ENCODE data around the gene C7.

C7 gene

DNA sequence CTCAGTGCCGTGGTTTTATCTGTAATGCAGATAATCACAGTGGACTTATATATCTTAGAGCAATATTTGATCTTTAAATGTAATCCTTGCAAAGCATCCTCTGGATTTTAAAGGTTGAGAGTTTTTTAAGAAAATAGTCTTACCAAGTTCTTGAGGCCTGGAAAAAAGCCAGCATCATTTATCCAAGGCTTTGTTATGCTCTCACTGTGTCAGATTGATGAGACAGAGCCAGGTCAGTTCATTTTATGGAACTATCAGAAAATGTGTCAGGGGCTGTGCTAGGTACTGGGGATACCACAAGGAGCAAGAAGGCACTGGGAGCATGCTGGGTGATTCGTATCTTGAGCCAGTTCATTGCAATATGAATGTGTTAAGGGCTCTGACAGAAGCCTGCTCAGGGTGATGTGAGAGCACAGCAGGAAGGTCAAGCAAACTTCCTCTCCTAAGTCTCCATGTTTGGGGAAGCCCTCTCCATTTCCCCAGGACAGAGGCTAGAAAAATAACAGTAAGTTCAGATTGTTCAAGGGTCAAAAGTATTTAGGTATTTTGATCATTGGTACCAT is 19.7 kb downstream of the C7 start:
- DNase-seq = no peak

DNA sequence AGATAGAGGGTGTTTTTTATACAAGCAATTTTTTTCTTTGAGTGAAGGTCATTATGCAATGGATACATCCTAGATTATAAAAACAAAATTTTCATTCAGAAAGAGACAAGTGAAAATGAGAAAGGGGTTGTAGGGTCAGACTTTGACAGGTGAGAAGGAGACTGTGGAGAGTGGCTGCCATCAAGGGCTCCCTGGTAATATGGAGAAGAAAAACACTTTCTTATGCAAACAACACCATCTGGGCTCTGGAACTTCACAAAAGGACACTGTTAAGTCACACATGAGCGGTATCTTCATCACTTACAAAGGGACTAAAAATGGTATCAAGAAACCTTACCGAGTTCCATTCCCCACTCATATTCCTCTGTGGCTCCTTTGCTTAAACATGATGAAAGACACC is 23.5 kb downstream of the C7 start:
- DNase-seq = peak in 1 of 3 experiments; percentile 17

DNA sequence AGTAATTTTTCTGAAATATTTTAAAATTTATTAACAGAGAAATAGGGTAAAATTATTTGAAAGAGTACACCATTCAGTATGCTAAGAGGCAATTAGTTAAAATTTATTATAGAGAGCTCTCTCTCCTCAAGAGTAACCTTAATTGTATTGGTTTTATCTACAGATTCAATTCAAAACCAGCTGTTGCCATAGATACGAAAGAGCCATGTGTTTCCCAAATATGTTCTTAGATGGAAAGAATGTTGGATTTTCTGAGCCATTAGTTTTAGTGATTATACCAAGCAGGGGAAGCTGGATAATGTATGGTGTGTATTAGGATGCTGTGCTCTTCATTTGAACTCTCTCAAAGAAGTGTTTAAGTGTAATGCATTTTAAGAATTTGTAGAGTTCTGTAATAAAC is 27.8 kb downstream of the C7 start:
- DNase-seq = no peak

DNA sequence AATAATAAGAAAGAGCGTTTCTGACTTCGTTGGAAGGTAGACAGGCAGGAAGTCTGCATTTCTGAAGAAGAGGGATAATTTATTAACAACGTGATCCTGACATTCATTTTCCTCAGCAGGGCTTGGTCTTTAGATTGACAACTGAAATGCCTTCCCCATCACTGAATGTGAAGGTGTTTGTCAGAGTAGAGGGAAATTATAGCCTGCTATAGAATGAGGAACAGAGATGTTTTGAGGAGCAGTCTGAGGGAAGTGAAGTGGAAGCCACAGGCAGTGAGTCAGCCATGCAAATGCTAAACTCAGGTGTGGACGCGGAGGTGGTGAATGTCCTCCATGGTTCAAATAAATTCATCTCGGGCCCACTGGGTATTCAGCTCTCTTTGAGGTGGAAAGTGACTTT is 30.5 kb downstream of the C7 start:
- DNase-seq = no peak

DNA sequence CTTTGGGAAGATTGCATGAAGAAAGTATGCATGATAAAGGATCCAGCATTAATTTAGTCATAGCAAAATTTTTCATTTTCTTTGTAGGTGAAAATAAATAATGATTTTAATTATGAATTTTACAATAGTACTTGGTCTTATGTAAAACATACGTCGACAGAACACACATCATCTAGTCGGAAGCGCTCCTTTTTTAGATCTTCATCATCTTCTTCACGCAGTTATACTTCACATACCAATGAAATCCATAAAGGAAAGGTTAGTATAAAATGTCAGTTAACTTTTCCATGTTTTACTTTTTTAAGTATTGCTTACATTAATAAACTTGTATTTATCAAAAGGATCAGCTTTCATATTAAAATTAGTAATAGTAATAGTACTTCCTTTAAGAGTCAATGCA is 35.8 kb downstream of the C7 start:
- DNase-seq = no peak

DNA sequence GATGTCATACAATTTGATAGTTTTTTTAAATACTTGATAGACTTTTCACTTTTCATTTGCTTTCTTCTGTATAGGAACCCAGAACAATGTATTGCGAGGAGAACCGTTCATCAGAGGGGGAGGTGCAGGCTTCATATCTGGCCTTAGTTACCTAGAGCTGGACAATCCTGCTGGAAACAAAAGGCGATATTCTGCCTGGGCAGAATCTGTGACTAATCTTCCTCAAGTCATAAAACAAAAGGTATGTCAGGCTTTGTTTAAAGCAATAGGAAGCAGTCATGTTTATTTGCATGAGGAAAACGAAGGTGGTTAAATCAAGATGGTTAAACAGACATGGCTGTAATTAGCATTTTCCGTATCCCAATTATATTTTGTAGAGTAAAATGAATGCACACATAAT is 46.0 kb downstream of the C7 start:
- DNase-seq = peak in 1 of 3 experiments; percentile 11

DNA sequence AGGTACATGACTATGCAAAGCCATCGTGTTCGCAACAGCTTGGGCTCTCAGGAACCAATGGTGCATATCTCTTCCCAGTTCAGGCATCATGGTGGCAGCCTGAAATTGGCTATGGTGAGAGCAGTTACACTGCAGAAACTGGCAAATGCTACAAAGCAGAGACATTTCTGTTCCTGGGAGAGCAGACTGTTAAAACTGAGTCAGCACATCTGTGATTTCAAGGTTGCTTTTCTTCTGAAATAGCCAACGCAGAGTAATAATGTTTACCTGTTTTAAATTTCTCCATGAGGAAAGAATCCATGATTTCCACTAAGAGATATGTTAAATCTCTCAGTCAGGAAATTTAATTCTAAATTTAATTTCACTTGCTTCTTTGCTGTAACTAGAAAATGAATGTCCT is 47.8 kb downstream of the C7 start:
- no peak for DNase-seq

DNA sequence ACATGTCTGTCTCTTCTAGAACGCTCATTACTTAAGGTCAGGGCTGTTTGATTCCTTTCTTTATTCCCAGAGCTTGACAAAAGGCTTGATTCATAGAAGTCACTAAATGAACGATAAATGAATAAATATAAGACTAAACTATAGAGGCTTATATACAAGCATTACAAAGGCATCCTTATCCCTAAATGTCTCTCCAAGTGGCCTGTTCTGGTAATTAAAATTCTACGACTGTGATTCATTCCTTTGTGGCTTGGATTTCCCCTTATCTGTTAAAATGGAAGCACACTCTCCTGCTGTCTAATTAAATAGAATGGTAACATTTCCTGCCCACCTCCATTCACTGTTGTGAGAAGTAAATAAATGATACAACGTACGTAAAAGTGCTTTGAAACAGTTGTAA is 49.5 kb downstream of the C7 start:
- no peak for DNase-seq

DNA sequence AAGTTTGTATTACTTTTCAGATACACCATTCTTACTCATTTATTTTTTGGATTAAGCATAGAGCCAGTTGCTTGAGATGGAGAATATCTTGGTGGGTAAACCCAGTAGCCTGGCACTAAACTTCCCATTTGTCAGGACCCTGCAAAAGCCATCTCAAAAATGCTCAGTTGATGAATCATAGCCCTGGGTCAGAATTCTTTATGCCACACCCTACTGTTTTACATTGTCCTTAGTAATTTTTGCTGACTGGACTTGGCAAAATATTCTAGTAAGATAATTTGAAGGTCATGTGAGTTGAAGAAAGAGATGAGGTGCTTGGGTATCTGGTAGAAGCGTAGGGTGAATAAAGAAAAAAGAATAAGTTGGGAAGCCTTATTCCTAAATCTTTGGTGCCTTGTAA is 50.7 kb downstream of the C7 start:
- DNase-seq = no peak

DNA sequence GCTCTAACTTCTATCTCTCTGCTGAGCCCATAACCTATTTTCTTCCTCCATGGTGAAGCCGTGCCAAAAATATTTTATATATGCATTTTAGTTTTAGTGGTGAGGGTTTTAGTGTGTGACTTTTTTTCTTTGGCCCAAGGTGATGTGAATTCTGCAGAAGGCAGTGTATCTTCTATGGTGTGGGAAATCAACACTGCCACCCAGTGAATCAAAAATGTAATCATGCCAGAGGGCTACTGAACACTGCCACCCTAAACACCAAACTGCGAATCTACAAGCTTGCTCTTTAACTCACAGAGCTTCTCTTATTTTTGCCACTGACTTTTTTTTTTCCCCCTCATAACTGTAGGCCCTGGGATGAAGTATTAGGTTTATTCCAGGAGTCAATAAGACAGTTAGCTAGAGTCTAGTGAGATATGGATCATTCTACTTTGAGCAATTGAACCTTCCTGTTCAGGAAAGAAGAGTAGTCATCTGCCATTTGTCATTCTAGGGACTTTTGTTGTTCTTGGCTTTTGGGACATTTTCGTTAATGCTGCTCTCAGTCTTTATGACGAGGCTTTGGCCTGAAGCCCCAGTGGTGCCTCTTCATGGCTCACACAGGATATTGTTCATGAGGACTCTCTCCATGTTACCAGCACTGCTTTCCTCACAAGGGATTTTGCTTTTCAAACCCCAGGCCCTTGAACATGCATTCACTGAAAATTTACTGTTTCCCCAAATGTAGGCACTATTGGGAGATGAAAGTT is 53.1 kb downstream of the C7 start:
- DNase-seq = peak in 1 of 3 experiments; percentile 8

DNA sequence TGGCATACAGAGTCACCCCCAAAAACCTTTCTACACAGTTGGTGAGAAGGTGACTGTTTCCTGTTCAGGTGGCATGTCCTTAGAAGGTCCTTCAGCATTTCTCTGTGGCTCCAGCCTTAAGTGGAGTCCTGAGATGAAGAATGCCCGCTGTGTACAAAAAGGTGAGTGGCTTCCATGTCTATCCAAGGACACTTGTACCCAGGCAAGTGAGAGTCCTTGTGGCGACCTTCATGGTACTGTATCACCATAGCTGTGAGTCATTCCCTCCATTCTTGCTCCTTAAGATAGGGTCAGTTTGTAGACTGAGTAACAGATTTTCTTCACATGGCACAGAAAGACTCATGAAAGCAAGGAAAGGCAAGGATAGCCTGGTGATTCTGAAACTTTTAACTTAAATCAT is 63.1 kb downstream of the C7 start:
- no peak for DNase-seq

DNA sequence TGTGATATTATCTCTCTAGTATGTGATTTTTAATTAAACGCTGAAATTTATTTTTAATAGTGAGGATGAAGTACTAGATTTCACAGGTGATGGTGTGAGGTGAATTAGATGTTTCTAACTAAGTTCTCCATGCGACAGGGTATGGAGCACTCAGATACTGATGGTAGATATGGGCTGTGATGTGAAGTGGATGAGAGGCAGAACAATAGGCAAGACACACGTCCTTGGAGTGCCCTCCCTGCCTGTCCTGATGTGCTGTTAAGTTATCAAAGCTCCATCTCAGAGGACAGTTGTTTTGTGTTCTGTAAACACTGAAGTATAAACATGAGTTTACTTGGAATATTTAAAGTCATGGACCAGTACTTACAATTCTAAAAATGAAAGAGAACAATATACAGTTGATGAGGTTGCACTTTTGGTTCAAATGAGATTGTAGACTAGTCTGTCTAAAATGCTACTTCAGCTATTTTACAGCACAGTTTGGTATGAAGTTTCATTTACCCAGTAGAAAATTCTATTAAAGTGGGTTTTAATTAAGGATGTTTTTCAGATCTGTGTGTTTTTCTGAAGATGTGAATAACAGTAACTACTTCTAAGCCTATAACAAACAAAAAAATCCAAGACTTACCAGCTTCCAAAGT is 64.2 kb downstream of the C7 start:
- no peak for DNase-seq

DNA sequence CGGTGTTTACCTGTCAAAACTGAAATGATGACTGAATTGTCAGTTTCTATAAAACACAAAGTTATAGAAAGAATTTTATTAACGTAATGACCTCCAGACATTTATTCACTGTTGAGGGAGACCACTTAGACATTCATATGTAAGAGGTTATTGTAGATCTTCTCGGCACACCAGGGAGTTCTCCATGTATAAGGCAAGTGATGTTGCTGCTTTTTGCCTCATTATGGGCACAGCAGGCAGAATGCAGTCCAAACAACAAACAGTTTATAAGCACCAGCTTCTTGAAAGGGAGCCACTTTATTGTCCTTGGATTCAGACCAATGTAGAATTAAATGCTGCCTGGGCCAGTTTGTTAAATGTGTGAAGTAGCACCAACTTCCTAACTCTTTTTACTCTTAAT is 66.7 kb downstream of the C7 start:
- DNase-seq = peak in 2 of 3 experiments; percentile 8 to 64

DNA sequence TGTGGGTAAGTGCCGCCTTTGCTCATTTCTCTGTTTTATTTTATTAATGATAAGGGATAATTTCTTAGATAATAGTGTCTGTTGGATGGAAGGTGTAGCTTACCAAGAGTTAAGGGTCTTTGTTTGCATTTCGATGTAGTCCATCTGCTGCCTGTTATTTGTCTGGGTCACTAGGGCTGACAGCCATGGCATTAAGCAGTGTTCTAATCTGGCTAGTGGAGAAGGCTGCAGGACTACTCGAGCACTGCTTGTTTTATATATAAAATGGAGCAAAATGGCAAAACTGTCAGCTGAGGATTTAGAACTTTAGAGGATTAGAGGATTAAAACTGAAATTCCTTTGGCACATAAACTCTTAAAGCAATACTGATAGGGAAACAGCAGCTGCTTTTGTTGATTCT is 67.5 kb downstream of the C7 start:
- DNase-seq = peak in 1 of 3 experiments; percentile 54

DNA sequence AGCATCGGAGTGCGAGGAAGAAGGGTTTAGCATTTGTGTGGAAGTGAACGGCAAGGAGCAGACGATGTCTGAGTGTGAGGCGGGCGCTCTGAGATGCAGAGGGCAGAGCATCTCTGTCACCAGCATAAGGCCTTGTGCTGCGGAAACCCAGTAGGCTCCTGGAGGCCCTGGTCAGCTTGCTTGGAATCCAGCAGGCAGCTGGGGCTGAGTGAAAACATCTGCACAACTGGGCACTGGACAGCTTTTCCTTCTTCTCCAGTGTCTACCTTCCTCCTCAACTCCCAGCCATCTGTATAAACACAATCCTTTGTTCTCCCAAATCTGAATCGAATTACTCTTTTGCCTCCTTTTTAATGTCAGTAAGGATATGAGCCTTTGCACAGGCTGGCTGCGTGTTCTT is 72.1 kb downstream of the C7 start:
- no peak for DNase-seq

DNA sequence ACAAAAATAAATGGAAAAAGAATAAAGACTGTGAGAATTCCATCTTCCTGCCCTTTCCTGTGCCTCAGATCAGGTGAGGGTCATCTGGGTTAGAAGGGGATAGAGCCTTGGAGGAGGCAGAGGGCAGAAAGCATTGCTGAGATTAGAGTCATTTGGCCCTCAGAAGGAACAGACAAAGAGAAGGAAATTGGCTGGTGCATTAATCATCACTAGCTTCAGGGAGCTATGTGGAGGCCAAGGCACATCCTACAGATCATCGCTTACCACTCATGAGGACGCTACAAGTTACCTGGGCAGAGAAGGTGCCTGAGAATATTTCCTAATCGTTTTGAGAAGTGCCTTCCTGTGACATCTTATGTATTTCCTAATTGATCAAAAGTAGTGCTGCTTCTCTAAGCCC is 74.5 kb downstream of the C7 start:
- no peak for DNase-seq

DNA sequence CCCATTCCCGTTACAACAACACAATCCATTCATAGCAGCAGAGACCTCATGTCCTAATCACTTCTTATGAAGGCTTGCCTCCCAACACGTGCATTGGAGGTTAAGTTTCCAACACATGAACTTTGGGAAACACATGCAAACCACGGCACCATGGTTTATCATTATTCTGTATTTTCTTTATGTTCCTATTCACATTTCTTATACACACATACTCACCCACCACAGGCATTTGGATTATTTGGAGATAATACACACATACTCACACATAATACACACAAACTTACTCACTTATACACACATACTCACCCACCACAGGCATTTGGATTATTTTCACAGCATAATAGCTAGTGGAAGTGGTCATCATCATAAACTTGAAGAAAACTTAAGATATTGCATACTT is 75.6 kb downstream of the C7 start:
- DNase-seq = no peak

DNA sequence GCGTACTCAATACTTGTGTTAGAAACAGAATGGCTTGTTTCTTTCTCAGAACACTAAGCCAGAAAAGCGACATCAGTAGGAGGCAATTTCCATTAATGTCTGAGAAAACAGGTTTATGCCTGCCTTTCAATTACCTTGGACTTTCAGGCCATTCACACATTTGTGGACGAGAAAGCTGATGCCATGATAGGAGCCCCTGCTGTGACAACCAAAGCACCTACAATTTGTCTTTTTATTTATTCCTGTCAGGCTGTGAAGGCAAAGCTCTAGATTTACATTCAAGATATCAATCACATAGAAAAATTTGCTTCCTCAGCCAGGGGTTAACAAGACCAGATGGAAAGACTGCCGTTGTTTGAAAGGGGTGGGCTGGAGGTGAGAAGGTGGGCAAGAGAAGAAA is 76.2 kb downstream of the C7 start:
- DNase-seq = peak in 2 of 3 experiments; percentile 57 to 90

DNA sequence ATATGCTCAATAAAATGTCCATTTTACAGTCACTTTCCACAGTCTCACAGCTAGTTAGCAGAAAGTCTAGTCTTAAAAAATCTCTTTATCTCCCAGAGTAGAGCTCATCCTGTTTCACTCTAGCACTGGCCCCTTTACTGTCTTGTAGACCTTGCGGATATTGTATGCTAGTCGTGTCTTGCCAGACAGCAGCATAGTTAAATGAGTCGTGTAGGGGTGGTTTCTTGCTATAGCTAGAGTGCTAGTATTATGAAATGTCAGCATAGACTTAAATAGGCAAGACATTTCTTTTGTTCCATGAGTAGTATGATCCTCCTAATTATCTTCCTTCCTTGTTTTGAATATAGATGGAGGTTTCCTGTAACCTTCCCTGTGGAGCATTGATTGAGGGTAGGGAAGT is 77.4 kb downstream of the C7 start:
- no peak for DNase-seq

DNA sequence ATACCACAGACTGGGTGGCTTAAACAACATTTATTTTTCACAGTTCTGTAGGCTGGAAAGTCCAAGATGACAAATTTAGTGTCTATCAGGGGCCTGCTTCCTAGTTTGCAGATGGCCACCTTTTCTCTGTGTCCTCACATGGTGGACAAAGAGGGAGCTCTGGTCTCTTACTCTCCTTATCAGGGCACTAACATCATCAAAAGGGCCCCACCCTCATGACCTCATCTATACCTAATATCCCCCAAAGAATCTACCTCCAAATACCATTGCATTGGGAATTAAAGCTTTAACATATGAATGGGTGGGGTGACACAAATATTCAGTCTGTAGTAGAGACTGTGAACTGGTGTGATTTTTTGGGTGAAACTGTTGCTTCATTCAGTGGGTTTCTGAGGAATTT is 78.1 kb downstream of the C7 start:
- no peak for DNase-seq

DNA sequence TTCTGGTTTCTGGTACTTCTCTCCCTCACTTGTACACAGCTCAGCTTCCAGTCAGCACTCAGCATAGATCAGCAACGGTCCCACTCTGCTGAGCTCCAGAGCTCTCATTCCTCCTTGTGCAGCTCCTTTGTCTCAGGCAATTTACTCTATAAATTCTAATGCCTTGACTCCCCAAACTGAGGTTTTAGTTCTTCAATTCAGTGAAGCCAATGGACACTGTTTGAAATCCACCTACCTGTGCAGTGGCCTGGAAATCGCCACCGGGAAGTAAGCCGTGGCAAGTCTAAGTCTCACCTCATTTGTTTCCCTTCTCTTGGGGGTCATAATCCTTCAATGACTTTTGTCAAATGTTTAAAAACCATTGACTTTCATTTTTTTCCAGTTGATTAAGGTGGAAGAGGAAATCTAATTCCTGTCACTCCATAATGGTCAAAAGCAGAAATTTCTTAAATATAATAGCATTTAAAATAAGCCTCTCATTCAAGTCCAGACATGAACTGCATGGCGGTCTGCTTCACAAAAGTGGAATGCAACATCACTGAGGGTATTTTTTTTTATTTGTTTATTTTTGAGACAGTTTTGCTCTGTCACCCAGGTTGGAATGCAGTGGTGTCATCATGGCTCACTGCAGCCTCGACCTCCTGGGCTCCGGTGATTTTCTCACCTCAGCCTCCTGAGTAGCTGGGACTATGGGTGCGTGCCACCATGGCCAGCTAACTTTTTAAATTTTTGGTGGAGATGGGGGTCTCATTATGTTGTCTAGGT is 79.6 kb downstream of the C7 start:
- no peak for DNase-seq

DNA sequence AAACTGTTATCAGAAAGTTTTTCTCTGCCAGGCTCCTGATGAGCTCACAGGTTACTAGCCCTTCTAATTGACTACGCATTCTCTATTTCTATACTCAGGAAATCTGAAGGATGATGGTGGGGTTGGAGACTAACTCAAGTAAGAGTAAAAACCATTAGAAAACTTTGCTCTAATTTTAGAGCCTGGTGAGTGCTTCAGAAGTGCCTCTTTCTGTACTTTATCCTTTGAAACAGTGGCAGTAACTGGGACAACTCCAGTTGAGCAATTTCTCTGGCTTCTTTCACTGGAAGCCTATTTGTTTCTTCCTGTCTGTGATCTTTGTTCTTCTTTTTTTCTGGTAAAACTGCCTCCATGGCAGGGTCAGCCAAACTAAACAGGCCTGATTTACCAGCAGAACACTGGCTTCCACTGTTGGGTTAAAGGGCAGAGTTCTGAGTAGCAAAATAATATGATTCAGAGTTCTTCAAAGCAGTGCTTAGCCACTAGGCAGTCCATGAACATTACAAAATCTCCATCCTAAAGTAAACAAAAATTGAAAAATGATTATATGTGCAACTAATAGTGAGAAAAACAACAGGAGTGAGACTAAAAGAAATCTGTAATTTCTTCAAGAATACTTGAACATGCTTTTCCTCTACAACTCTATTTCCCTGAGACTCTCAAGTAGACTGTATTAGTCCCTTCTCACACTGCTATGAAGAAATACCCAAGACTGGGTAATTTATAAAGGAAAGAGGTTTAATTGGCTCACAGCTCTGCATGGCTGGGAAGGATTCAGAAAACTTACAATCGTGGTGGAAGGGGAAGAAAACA is 82.1 kb downstream of the C7 start:
- no peak for DNase-seq

DNA sequence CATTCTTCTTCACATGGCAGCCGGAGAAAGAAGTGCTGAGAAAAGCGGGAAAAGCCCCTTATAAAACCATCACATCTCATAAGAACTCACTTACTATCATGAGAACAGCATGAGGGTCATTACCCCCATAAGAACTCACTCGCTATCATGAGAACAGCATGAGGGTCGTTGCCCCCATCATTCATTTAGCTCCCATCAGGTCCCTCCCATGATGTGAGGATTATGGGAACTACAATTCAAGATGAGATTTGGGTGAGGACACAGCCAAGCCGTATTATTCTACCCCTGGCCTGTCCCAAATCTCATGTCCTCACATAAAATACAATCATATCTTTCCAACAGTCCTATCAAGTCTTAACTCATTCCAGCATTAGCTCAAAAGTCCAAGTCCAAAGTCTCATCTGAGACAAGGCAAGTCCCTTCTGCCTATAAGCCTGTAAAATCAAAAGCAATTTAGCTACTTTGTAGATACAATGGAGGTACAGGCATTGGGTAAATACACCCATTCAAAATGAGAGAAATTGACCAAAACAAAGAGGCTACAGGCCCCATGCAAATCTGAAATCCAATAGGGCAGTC is 82.8 kb downstream of the C7 start:
- DNase-seq = no peak

All from NCI-H1417 (cell line).